Bronchial epithelial cell (primary cell): ENCODE measurements around the gene RNF128. TPM values are rescaled to one million over a fixed set of nuclear protein-coding genes. Genes with fewer than 3 reads are reported as not detected.
A peak's percentile ranks its signal among the peaks of the same experiment; 100 is the strongest.
"Not testable (repeated sequence)": the region's sequence is repeated elsewhere in the genome, so short reads cannot be mapped to it uniquely, and the experiment has no call there.

ENCODE experiments used
- DNase-seq: peaks from one replicate; pipeline ENCODE4 v3.0.0-alpha.2; 2010; ENCODE audit warnings: low read depth
- FAIRE-seq: peaks from 2 replicates; lab custom pipeline; 2011; peaks lifted over from hg19 to GRCh38; lab: Jason Lieb, UNC
- H3K27me3 ChIP-seq: 2 replicates; pipeline ENCODE4 v1.5.1; 2011; ENCODE audit warnings: low read length; ENCODE audit not compliant: control insufficient read depth, insufficient read depth
- H3K36me3 ChIP-seq: 2 replicates; pipeline ENCODE4 v1.5.1; 2011; ENCODE audit warnings: low read length; ENCODE audit not compliant: control insufficient read depth, insufficient read depth
- H3K4me3 ChIP-seq: 2 replicates; pipeline ENCODE4 v1.5.1; 2011; ENCODE audit warnings: mild to moderate bottlenecking, low read depth, low read length, control low read depth
- CTCF ChIP-seq: IDR thresholded peaks from 2 replicates; pipeline ENCODE4 v1.5.1; 2011; ENCODE audit warnings: mild to moderate bottlenecking, moderate library complexity, low read length, control low read depth, inconsistent platforms; ENCODE audit not compliant: insufficient read depth, severe bottlenecking
- total RNA-seq: library from RNA; depleted of rRNA; stranded (reverse); fragments of >200 nt; gene quantifications from 2 replicates; pipeline ENCODE4 v1.2.1, GENCODE V29; 2014

Gene RNF128
- total RNA-seq, 1 donor from 2014 or later: 32.1 TPM

DNA sequence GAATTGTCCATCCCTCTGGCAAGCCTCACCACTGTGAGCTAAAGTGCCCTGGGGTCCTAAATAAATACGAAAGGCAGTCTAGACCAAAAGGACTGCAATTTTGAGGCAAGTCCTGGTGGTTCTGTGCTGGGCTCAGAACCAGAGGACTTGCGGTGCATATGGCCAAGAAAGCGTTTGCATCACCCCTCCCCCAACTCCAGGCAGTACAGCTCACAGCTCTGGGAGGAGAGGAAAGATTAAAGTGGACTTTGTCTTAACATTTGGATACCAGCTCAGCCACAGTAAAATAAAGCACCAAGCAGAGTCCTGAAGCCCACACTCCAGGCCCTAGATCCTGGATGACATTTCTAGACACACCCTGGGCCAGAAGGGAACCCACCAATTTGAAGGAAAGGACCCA is 24.9 kb downstream of the RNF128 start:
- TF ChIP-seq CTCF: no peak
- DNase-seq (no peak), FAIRE-seq (no peak)
- Histone ChIP-seq H3K4me3 (no peak overlapping the region), H3K36me3 (no peaks in the 10 kb centered on the region), H3K27me3 (no peaks in the 10 kb centered on the region)

DNA sequence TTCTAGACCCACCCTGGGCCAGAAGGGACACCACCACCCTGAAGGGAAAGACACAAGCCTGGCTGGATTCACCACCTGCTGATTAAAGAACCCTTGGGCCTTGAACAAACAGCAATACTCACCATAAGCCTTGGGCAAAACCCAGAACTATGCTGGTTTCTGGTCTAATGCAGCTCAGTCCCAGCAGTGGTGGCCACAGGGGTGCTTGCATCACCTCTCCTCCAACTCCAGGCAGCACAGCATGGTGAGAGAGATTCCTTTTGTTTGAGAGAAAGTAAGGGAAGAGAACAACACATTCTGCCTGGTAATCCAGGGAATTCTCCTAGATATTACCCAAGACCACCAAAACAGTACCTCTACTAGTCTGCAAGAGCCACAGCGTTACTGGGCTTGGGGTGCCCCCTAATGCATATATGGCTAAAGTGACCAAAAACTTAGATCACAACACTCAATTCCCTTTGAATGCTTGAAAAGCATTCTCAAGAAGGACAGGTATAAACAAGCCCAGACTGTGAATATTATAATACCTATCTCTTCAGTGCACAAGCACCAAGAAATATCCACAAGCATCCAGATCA is 25.7 kb downstream of the RNF128 start:
- DNase-seq: peak; percentile 39
- Histone ChIP-seq H3K27me3 (no peaks in the 10 kb centered on the region), H3K36me3 (no peaks in the 10 kb centered on the region), H3K4me3 (no peak overlapping the region)
- FAIRE-seq: no peak
- no peak for TF ChIP-seq CTCF

- FAIRE-seq, DNase-seq: not testable (repeated sequence)
These were observed 42.8 kb downstream of the RNF128 start for GRCh38 chrX:106769288-106769687.

GRCh38 chrX:106774981-106775380 is 48.5 kb downstream of the RNF128 start:
- no peak for TF ChIP-seq CTCF
- Histone ChIP-seq H3K36me3 (no peaks in the 10 kb centered on the region), H3K27me3 (no peaks in the 10 kb centered on the region), H3K4me3 (no peak overlapping the region)
- DNase-seq (no peak), FAIRE-seq (no peak)

More at GRCh38 chrX:106769288-106769687, 42.8 kb downstream of the RNF128 start:
- H3K4me3 ChIP-seq, H3K27me3 ChIP-seq, H3K36me3 ChIP-seq: not testable (repeated sequence)

GRCh38 chrX:106780264-106780663 is 53.8 kb downstream of the RNF128 start:
- Histone ChIP-seq H3K27me3 (no peaks in the 10 kb centered on the region), H3K4me3 (no peak overlapping the region), H3K36me3 (no peaks in the 10 kb centered on the region)
- FAIRE-seq (no peak), DNase-seq (peak; percentile 31)
- TF ChIP-seq CTCF: no peak

GRCh38 chrX:106780664-106781377 is 54.3 kb downstream of the RNF128 start:
- H3K36me3 ChIP-seq: peaks cover 1% of the 10 kb centered on the region
- H3K4me3 ChIP-seq: no peak overlapping the region
- DNase-seq (peak; percentile 48), FAIRE-seq (no peak)
- H3K27me3 ChIP-seq: no peaks in the 10 kb centered on the region
- TF ChIP-seq CTCF: no peak
